ENCODE measurements around the gene HIP1R.

GRCh38 chr12:122790393-122791075, 44.7 kb upstream of the HIP1R start:
- TF ChIP-seq EP300 (IDR thresholded peaks at IDR 0.05): no peak
- no peak for TF ChIP-seq CTCF (IDR thresholded peaks at IDR 0.05)
- no peak for TF ChIP-seq POLR2A (IDR thresholded peaks at IDR 0.05)

All from suprapubic skin (tissue), 3 donors.